Activated T-helper 1 cell treated with anti-CD3 and anti-CD28 coated beads, Interleukin-12 subunit alpha, Interleukin-12 subunit beta, Interleukin-2, Interleukin-4 antibody, amounts not matched to agents 30 ng/mL and 10 ng/mL and 1 ng/mL, durations not matched to agents 14 hours and 24 hours and 36 hours (primary cell): ENCODE results near the gene ZCCHC13. TPM values are rescaled to one million over a fixed set of nuclear protein-coding genes. Genes with fewer than 3 reads are reported as not detected.
A peak's percentile ranks its signal among the peaks of the same experiment; 100 is the strongest.
"Not testable (repeated sequence)": the region's sequence is repeated elsewhere in the genome, so short reads cannot be mapped to it uniquely, and the experiment has no call there.

Experiments
- DNase-seq: peaks from one replicate; pipeline ENCODE4 v3.0.0; 2021; ENCODE audit warnings: low spot score
- H3K27ac Mint-ChIP-seq: one replicate; pipeline ENCODE4 v1.8.0; 2021; ENCODE audit warnings: mild to moderate bottlenecking, mixed read lengths
- H3K27me3 Mint-ChIP-seq: one replicate; pipeline ENCODE4 v1.8.0; 2022; ENCODE audit warnings: mild to moderate bottlenecking, moderate library complexity, mixed read lengths; ENCODE audit not compliant: insufficient read depth
- H3K36me3 Mint-ChIP-seq: one replicate; pipeline ENCODE4 v1.8.0; 2021; ENCODE audit warnings: low read depth, mixed read lengths
- H3K4me1 Mint-ChIP-seq: one replicate; pipeline ENCODE4 v1.8.0; 2021; ENCODE audit warnings: low read depth, mixed read lengths
- H3K4me3 Mint-ChIP-seq: one replicate; pipeline ENCODE4 v1.8.0; 2021; ENCODE audit warnings: mild to moderate bottlenecking, moderate library complexity, mixed read lengths
- H3K9me3 Mint-ChIP-seq: one replicate; pipeline ENCODE4 v1.8.0; 2021; ENCODE audit warnings: mixed read lengths
- intact Hi-C: fragments of 100-400 bp; cut with micrococcal nuclease; formaldehyde crosslinking; loops from one replicate; pipeline ENCODE4 v1.15.1; 2024
- total RNA-seq: library from RNA; stranded (reverse); gene quantifications from 2 replicates; pipeline ENCODE4 v1.2.3, GENCODE V29; 2022

Gene ZCCHC13
- total RNA-seq, 1 donor from 2014 or later = not detected

DNA sequence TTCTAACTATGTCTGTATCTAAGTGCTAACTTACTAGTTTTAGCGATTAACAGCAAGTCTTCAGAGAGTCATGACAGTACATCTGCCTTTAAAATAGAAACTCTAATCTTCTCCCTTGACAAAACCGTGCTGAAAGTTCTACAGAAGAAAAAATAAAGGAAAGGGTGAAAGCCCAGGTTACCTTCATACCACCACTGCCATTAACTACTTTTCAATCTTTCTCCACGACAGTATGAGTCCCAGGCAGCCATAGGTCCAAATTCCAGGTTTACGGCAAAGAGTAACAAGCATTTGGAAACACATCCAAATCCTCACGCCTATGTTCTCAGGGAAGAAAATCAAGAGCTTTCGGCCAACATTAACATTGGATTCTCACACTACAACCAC lies 12.4 kb upstream of the ZCCHC13 start:
- Mint-ChIP-seq H3K36me3 (peaks cover 15% of the 10 kb centered on the region), H3K27ac (peak overlapping the region; percentile 100), H3K27me3 (no peaks in the 10 kb centered on the region)

DNA sequence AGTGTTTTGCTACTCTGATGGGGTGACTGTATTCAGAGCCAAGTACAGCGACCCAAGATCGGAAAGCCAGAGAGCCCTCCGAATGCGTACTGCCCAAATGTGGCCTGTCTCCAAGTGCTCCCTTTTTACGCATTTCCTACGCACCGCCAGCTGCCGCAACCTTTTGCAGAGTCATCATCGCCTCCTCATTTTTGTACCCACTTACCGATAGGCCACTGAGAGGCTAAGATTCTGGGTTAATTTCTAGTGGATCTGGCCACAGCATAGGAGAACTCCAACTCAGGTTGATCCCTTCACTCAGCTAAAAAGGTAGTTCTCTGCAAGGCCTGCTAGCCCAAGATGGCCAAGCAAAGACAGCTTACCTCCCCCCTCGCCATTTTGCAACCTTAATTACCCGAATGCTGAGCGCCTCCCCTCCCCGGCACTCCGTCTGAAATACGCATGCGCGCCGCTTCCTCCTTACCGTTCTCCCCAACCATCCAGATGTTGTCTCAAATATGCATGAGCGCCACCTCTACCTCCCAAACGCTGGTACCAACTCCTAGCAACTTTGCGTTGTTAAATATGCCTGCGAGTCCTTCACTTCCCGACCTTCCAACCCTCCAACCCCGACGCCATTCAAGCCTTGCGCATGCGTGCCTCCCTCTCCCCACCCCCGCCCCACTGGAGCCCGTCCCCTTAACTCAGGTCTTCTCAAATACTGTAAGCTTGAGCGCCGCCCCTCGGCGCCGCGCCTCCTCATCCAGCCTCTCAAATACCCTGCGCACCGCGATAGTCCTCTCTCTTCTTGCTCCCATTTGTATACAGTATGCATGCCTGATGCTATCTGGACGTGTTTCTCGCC lies 11.8 kb upstream of the ZCCHC13 start:
- Mint-ChIP-seq H3K36me3 (peaks cover 15% of the 10 kb centered on the region), H3K4me3 (peak overlapping the region; percentile 91), H3K9me3 (no peaks in the 10 kb centered on the region), H3K4me1 (peaks cover 22% of the 10 kb centered on the region), H3K27me3 (no peaks in the 10 kb centered on the region), H3K27ac (peak overlapping the region; percentile 100)
- intact Hi-C loops = loop anchor here (1.0 to 5.0 kb wide), 12 partner anchors 45 to 1880 kb away; partner anchors contain the start of genes ABCB7, CHIC1, NAP1L2 and PBDC1
- peak; percentile 67 for DNase-seq

More for the DNA sequence above, 12.4 kb upstream of the ZCCHC13 start:
- Mint-ChIP-seq H3K4me1 (peaks cover 22% of the 10 kb centered on the region), H3K9me3 (no peaks in the 10 kb centered on the region), H3K4me3 (peak overlapping the region; percentile 91)
- no peak for DNase-seq
- intact Hi-C loops = loop anchor here (5.0 kb wide), 7 partner anchors 44 to 1881 kb away; partner anchors contain the start of genes ABCB7, CHIC1, NAP1L2 and PBDC1

DNA sequence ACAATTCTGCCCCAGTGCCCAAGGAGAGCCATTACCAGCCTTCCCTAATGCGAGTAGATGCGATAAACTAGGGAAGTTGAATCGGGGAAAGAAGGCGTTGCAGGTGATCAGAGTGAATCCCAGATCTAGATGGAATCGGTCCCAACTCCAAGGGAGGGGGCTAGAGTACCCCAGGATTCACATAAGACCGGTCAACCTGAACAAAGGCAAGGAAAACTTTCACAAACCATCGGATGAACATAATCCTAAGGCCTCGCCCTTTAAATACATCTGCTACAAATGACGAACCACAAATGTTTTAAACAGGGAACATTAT lies 11.2 kb upstream of the ZCCHC13 start:
- H3K4me1 Mint-ChIP-seq = peaks cover 24% of the 10 kb centered on the region
- intact Hi-C loops = loop anchor here (1.0 to 5.0 kb wide), 12 partner anchors 45 to 1880 kb away; partner anchors contain the start of genes ABCB7, CHIC1, NAP1L2 and PBDC1
- H3K4me3 Mint-ChIP-seq = peak overlapping the region; percentile 91
- H3K36me3 Mint-ChIP-seq = peaks cover 15% of the 10 kb centered on the region
- H3K9me3 Mint-ChIP-seq = no peaks in the 10 kb centered on the region
- DNase-seq = no peak
- H3K27ac Mint-ChIP-seq = peak overlapping the region; percentile 100
- no peaks in the 10 kb centered on the region for H3K27me3 Mint-ChIP-seq

DNA sequence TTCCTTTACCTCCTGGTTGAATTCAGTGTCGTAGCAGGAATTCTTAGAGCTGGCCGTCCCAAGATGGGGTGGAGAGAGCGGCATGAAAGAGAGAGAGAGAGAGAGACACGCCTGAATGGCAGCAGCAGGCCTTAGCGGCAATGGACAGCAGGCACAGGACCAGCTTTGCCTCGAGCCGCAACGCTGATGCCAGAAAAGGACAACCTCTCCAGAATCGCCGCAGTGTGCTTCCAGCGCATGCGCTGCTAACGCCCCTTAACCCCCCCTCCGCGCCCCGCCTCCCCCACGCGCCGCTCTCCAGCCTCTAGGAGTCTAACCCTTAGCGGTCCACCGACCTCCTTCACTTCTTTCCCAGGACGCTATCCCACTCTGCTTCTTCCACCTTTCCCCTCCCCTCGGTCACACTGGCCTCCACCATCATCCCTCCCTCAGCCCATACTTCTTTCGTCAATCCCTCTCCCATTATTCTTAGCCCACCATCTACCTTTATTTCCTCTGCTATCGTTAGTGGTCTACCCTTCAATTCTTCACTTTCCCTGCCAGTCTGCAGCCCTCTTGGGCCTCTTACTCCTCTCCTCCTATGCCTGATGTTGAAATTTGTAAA lies 10.5 kb upstream of the ZCCHC13 start:
- DNase-seq = peak; percentile 24
- Mint-ChIP-seq H3K27me3 (no peaks in the 10 kb centered on the region), H3K4me1 (peaks cover 24% of the 10 kb centered on the region), H3K4me3 (peak overlapping the region; percentile 91), H3K27ac (peak overlapping the region; percentile 72), H3K36me3 (peaks cover 9% of the 10 kb centered on the region), H3K9me3 (no peaks in the 10 kb centered on the region)
- intact Hi-C loops = loop anchor here (2.0 to 5.0 kb wide), 8 partner anchors 46 to 1879 kb away; partner anchors contain the start of genes ABCB7, CHIC1, NAP1L2 and PBDC1

DNA sequence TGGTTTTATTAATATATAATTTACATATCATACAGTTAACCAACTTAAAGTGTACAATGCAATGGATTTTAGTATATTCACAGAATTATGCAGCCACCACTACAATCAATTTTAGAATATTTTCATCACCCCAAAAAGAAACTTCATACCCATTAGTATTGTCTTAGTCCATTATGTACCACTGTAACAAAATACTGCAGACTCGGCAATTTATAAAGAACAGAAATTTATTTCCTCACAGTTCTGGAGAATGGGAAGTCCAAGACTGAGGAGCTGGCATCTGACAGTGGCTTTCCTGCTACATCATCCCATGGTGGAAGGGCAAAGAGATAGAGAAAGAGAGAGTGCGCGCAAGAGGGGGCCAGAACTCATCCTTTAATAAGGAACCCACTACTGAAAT lies 8.9 kb upstream of the ZCCHC13 start:
- DNase-seq = no peak
- Mint-ChIP-seq H3K4me1 (peaks cover 16% of the 10 kb centered on the region), H3K9me3 (no peaks in the 10 kb centered on the region), H3K36me3 (peaks cover 7% of the 10 kb centered on the region), H3K27me3 (no peaks in the 10 kb centered on the region), H3K27ac (no peak overlapping the region), H3K4me3 (no peak overlapping the region)
- intact Hi-C loops = no loop called here

DNA sequence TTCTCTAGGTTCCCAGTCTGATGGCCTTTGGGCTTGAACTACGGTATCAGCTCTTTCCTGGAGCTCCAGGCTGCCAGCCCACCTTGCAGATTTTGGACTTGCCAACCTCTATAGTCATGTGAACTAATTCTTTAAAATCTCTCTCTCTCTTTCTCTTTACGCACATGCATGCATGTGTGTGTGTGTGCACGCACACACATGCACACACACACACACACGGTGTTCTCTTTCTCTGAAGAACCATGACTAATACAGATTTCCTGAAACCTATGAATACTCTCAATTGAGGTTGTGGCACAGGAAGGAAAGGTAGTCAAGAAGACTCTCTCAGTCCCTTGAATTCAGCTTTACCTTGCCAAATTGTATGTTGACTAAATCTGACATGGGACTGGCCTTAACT lies 6.2 kb upstream of the ZCCHC13 start:
- intact Hi-C loops = no loop called here
- no peak for DNase-seq
- Mint-ChIP-seq H3K4me1 (peaks cover 16% of the 10 kb centered on the region), H3K27ac (no peak overlapping the region), H3K9me3 (no peaks in the 10 kb centered on the region), H3K36me3 (no peaks in the 10 kb centered on the region), H3K4me3 (no peak overlapping the region), H3K27me3 (no peaks in the 10 kb centered on the region)

DNA sequence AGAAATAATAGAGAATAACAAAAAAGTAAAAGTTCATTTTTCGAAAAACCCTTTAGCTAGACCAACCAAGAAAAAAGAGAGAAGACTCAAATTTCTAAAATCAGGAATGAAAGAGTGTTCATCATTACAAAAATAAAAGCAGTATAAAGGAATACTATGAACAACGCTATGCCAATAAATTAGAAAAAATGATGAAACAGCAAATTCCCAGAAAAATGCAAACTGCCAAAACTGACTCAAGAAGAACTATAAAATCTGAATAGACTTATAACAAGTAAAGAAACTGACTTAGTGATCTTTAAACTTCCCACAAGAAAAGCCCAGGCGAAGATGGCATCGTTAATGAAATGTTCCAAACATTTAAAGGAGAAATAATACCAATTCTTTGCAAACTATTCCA lies 3.1 kb upstream of the ZCCHC13 start:
- DNase-seq = no peak
- no peak overlapping the region for H3K27ac Mint-ChIP-seq
- H3K27me3 Mint-ChIP-seq = no peaks in the 10 kb centered on the region
- peaks cover 8% of the 10 kb centered on the region for H3K4me1 Mint-ChIP-seq
- no peak overlapping the region for H3K4me3 Mint-ChIP-seq
- H3K9me3 Mint-ChIP-seq = no peaks in the 10 kb centered on the region
- intact Hi-C loops = no loop called here
- no peaks in the 10 kb centered on the region for H3K36me3 Mint-ChIP-seq

DNA sequence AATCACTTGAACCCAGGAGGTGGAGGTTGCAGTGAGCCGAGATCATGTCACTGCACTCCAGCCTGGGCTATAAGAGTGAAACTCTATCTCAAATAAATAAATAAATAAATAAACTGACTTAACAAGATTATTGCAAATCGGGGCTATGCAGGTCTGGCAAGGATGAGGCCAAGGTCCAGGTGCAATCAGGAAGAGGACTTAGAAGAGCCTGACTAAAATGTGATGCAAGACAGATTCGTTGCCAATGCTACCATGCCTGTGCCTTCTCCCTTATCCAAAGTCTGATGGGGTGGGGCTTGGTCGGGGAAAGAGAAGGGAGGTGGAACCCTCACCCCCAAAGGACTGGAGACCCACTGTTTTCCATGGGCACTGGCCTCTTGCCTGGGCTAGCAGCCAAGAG lies 14.7 kb downstream of the ZCCHC13 start:
- Mint-ChIP-seq H3K27me3 (peaks cover 2% of the 10 kb centered on the region), H3K9me3 (no peaks in the 10 kb centered on the region), H3K4me1 (no peaks in the 10 kb centered on the region), H3K36me3 (no peaks in the 10 kb centered on the region), H3K27ac (no peak overlapping the region), H3K4me3 (no peak overlapping the region)
- no peak for DNase-seq
- intact Hi-C loops = no loop called here

DNA sequence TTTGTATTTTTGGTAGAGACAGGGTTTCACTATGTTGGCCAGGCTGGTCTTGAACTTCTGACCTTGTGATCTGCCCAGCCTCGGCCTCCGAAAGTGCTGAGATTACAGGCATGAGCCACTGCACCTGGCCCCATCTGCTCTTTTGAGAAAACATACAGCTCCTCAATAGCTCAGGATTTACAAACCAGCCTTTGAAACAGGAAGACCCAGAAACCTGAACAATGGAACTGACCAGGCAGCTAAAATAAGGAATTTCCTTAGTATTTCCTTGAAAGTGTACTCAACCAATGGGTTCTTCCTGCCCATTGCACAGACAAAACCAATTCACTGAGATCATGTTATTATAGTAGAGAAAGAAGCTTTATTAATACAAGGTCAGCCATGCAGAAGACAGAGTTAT lies 15.3 kb downstream of the ZCCHC13 start:
- not testable (repeated sequence) for DNase-seq

DNA sequence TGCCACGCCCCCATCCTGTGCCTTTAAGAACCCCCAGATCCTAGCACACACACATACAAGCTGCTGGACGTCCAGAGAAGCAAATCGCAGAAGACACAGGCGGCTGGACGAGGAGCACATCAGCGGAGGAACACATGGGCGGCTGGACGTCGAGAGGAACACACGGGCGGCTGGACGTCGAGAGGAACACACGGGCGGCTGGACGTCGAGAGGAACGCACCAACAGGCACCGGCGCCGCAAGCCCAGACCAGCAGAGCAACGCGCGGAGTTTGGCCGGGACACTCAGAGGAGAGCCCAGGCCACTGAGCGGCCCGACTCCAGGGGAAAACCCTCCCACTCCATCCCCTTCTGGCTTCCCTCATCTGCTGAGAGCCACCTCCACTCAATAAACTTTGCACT lies 17.2 kb downstream of the ZCCHC13 start:
- intact Hi-C loops = no loop called here
- DNase-seq = no peak
- H3K4me1 Mint-ChIP-seq = no peaks in the 10 kb centered on the region
- no peaks in the 10 kb centered on the region for H3K36me3 Mint-ChIP-seq
- H3K4me3 Mint-ChIP-seq = no peak overlapping the region
- H3K9me3 Mint-ChIP-seq = no peaks in the 10 kb centered on the region
- H3K27ac Mint-ChIP-seq = no peak overlapping the region
- H3K27me3 Mint-ChIP-seq = no peaks in the 10 kb centered on the region

More for the DNA sequence above, 15.3 kb downstream of the ZCCHC13 start:
- H3K27me3 Mint-ChIP-seq, H3K27ac Mint-ChIP-seq, H3K9me3 Mint-ChIP-seq, intact Hi-C loops, H3K36me3 Mint-ChIP-seq, H3K4me1 Mint-ChIP-seq, H3K4me3 Mint-ChIP-seq: not testable (repeated sequence)

DNA sequence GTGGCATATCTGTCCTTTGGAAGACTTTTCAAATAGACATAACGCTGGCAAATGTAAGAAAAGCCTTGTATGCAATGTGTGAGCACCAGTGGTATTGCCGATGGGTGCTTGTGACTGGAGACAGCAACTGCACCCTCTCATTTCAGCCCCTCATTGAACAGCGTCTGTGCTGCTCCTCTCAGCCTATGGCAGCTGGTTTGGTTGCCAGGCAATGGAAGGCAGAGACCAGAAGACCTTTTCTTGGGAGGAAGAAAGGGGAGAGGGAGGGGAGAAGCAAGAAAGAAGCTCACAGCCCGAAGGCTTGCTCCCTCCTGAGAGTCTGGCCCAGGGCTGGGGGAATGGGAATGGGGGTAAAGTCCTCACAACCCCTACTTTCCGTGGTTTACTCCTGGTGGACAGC lies 20.2 kb downstream of the ZCCHC13 start:
- H3K36me3 Mint-ChIP-seq = no peaks in the 10 kb centered on the region
- H3K27me3 Mint-ChIP-seq = no peaks in the 10 kb centered on the region
- H3K27ac Mint-ChIP-seq = no peak overlapping the region
- no peak overlapping the region for H3K4me3 Mint-ChIP-seq
- DNase-seq = no peak
- intact Hi-C loops = no loop called here
- H3K9me3 Mint-ChIP-seq = no peaks in the 10 kb centered on the region
- no peaks in the 10 kb centered on the region for H3K4me1 Mint-ChIP-seq

DNA sequence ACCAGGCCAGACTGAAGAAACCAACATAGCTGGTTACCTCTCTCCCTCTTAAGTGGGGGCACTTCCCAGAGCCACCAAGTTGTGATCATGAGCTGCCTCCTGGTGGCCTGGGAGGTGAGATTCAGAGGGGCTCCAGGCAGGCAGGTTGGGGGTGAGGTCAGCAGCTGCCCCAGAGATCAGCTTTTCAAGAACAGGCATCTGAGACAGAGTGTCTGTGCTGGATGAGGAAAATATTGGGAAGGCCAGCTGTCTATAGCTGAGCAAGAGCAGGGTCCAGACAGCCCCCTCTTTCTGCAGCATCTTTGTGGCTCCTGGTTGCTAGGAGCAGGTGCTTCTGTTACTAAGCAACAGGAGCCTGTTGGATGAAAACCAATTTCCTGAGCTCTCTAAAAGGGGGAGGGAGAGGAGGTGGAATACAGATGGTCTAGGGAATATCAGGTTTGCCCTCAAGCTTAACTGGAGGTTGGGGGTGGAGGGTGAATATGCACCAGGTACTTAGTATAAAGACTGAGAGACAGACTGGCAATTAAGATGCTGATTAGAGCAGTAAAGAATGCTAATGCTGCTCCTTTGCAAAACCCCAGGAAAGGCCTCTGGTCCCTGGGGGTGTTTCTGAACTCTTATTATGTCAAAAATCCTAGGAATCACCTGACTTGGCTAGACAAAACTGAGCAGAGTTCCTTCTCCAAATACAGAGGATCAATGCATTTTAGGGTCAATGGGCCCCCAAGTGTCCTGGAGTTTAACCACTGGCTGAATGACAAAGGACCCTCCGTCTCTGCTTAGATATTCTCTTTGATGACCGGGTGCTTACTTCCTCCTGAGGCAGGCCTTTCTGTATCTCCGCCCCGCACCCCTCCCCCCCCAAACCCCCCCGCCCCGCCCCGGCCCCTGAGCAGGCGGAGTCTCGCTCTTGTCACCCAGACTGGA lies 21.4 kb downstream of the ZCCHC13 start:
- Mint-ChIP-seq H3K27me3 (no peaks in the 10 kb centered on the region), H3K27ac (no peak overlapping the region), H3K4me3 (no peak overlapping the region), H3K9me3 (no peaks in the 10 kb centered on the region), H3K36me3 (no peaks in the 10 kb centered on the region), H3K4me1 (no peaks in the 10 kb centered on the region)
- DNase-seq = no peak
- intact Hi-C loops = no loop called here
